ENCODE results near the gene HTT. TPM values are rescaled to one million over a fixed set of nuclear protein-coding genes. Genes with fewer than 3 reads are reported as not detected.
A peak's percentile ranks its signal among the peaks of the same experiment; 100 is the strongest.

HTT gene
- total and polyA plus RNA-seq, 2 of the 13 experiments (the other 11 are each of a cell fraction or from before 2014, with no cell fraction given), result 17.5 to 19.5 TPM

- TF ChIP-seq HIVEP1 (CRISPR knock-in tag; IDR thresholded peaks at IDR 0.05) (0 out of 2 replicates have a peak, but pooled peaks have one; percentile 69), ZNF24 (IDR thresholded peaks at IDR 0.05) (no peak), ZNF234 (CRISPR knock-in tag; conservative IDR thresholded peaks at IDR 0.05) (no peak), EEA1 (CRISPR knock-in tag; IDR thresholded peaks at IDR 0.05; ENCODE audit: borderline replicate concordance) (no peak), ZNF546 (CRISPR knock-in tag; conservative IDR thresholded peaks at IDR 0.05) (no peak), TEAD2 (CRISPR knock-in tag; IDR thresholded peaks at IDR 0.05) (no peak), ZSCAN25 (CRISPR knock-in tag; IDR thresholded peaks at IDR 0.05) (peak; percentile 93), TP53 (CRISPR knock-in tag; conservative IDR thresholded peaks at IDR 0.05) (no peak), ZNF749 (CRISPR knock-in tag; IDR thresholded peaks at IDR 0.05; ENCODE audit: borderline replicate concordance) (0 out of 2 replicates have a peak, but pooled peaks have one; percentile 56), ZNF451 (CRISPR knock-in tag; IDR thresholded peaks at IDR 0.05) (no peak; the same call in 1 of the 2 replicates), ZNF83 (CRISPR knock-in tag; IDR thresholded peaks at IDR 0.05; ENCODE audit: borderline replicate concordance) (no peak), MTF2 (CRISPR knock-in tag; IDR thresholded peaks at IDR 0.05; ENCODE audit: borderline replicate concordance) (no peak), AHDC1 (CRISPR knock-in tag; IDR thresholded peaks at IDR 0.05; ENCODE audit: borderline replicate concordance) (no peak), HNRNPLL (IDR thresholded peaks at IDR 0.05; ENCODE audit: low read depth, low read length, poor library complexity, severe bottlenecking) (peak; percentile 79), GMEB2 (CRISPR knock-in tag; IDR thresholded peaks at IDR 0.05; ENCODE audit: low read depth) (no peak), ZBTB33 (CRISPR knock-in tag; IDR thresholded peaks at IDR 0.05) (0 out of 2 replicates have a peak, but pooled peaks have one; percentile 8), ZNF354B (CRISPR knock-in tag; IDR thresholded peaks at IDR 0.05) (no peak), KAT7 (CRISPR knock-in tag; IDR thresholded peaks at IDR 0.05; ENCODE audit: borderline replicate concordance) (no peak), ERF (CRISPR knock-in tag; IDR thresholded peaks at IDR 0.05) (no peak), REPIN1 (CRISPR knock-in tag; IDR thresholded peaks at IDR 0.05; ENCODE audit: borderline replicate concordance, low read depth) (no peak)
These were observed 218.3 kb downstream of the HTT start, which contains the start of gene RGS12 (continued) for GRCh38 chr4:3292571-3293400.

Data from HepG2 (cell line).